GM12878 (cell line): ENCODE results near the gene KRTAP9-4. TPM values are rescaled to one million over a fixed set of nuclear protein-coding genes. Genes with fewer than 3 reads are reported as not detected.

Experiments used
- ATAC-seq: fragments of 200-7000 bp; cut with Tn5 transposase; 3 replicates; pipeline ENCODE4 v1.9.1; 2020; ENCODE audit warnings: mild to moderate bottlenecking, moderate library complexity
- BruUV-seq: library from RNA; stranded (reverse); fragments of 400-500 nt; replicated peaks from 2 replicates; lab custom pipeline; 2021; lab: Mats Ljungman, UMichigan
- CTCF ChIA-PET: fragments of 300-600 bp; sonication (Branson Sonifier 250); formaldehyde crosslinking; extraction: SDS; loops from one replicate; lab custom pipeline; 2021; ENCODE audit warnings: inconsistent platforms; lab: Yijun Ruan, JAX
- POLR2A ChIA-PET: fragments of 350-600 bp; formaldehyde crosslinking; extraction: SDS; loops from one replicate; lab custom pipeline; 2021; ENCODE audit warnings: inconsistent platforms; lab: Charles Lee
- RAD21 ChIA-PET: fragments of 300-600 bp; sonication (Branson Sonifier 250); formaldehyde crosslinking; loops from one replicate; lab custom pipeline; 2023; ENCODE audit warnings: antibody characterized with exemption; ENCODE audit not compliant: unreplicated experiment; lab: Charles Lee
- SMC1A ChIA-PET: fragments of 300-600 bp; sonication (Branson Sonifier 250); formaldehyde crosslinking; loops from one replicate; lab custom pipeline; 2023; ENCODE audit not compliant: unreplicated experiment, uncharacterized antibody; lab: Charles Lee
- DNase-seq: peaks from one replicate; pipeline ENCODE4 v3.0.0-alpha.2; 2011; ENCODE audit warnings: low read depth, low spot score
- FAIRE-seq: peaks from 3 replicates; lab custom pipeline; 2011; peaks lifted over from hg19 to GRCh38; lab: Jason Lieb, UNC
- H2AFZ ChIP-seq: 2 replicates; pipeline ENCODE4 v1.6.0; 2011; ENCODE audit warnings: low read depth, low read length, control low read depth; ENCODE audit not compliant: control insufficient read depth
- H3K27ac ChIP-seq: 2 replicates; pipeline ENCODE4 v1.5.1; 2011; ENCODE audit warnings: control low read depth; ENCODE audit not compliant: control insufficient read depth, insufficient read depth
- H3K27me3 ChIP-seq, 2 experiments: replicated peaks in 1 of 2; 2 replicates each; pipeline versions ENCODE4 v1.6.0 to v1.6.1; 2011; ENCODE audit warnings: low read length in 1 of 2; ENCODE audit not compliant: control insufficient read depth in 2 of 2, insufficient read depth in 2 of 2
- H3K36me3 ChIP-seq, 2 experiments: 2 replicates each; pipeline ENCODE4 v1.5.1; 2011; ENCODE audit warnings: low read length in 1 of 2; ENCODE audit not compliant: control insufficient read depth in 2 of 2, insufficient read depth in 2 of 2
- H3K4me1 ChIP-seq: 2 replicates; pipeline ENCODE4 v1.6.1; 2011; ENCODE audit warnings: mild to moderate bottlenecking, low read length, moderate library complexity, mixed read lengths; ENCODE audit not compliant: control insufficient read depth, insufficient read depth
- H3K4me2 ChIP-seq: 2 replicates; pipeline ENCODE4 v1.6.0; 2011; ENCODE audit warnings: control low read depth; ENCODE audit not compliant: control insufficient read depth, insufficient read depth
- H3K4me3 ChIP-seq: fragments of 200-600 bp; sonication (generic); 2 replicates; pipeline ENCODE4 v1.5.1; 2016
- H3K79me2 ChIP-seq: 2 replicates; pipeline ENCODE4 v1.6.0; 2011; ENCODE audit warnings: low read length; ENCODE audit not compliant: control insufficient read depth, insufficient read depth
- H3K9ac ChIP-seq: 2 replicates; pipeline ENCODE4 v1.8.0; 2011; ENCODE audit warnings: low read length, control low read depth, mixed read lengths; ENCODE audit not compliant: control insufficient read depth, insufficient read depth
- H3K9me3 ChIP-seq: replicated peaks from 3 replicates; pipeline ENCODE4 v1.5.1; 2011; ENCODE audit warnings: mild to moderate bottlenecking, low read length; ENCODE audit not compliant: control insufficient read depth, insufficient read depth
- H4K20me1 ChIP-seq: 2 replicates; pipeline ENCODE4 v1.6.0; 2011; ENCODE audit not compliant: control insufficient read depth, insufficient read depth
- ATF7 ChIP-seq: fragments of 450-650 bp; IDR thresholded peaks from 2 replicates; pipeline ENCODE4 v1.6.1; 2016; ENCODE audit warnings: low read depth, mild to moderate bottlenecking
- BCL11A ChIP-seq: IDR thresholded peaks from 2 replicates; pipeline ENCODE4 v1.6.1; 2011; ENCODE audit warnings: low read depth, low read length
- CBX5 ChIP-seq: sonication (generic); IDR thresholded peaks from 2 replicates; pipeline ENCODE4 v1.6.1; 2016; ENCODE audit warnings: low read depth, moderate library complexity, mild to moderate bottlenecking, inconsistent platforms
- CEBPB ChIP-seq, 2 experiments: fragments of 150-350 bp in 1 of 2; IDR thresholded peaks; 2 replicates each; pipeline ENCODE4 v1.6.1; 2012 to 2014; ENCODE audit warnings: low read depth in 2 of 2, low read length in 2 of 2, borderline replicate concordance in 1 of 2, inconsistent platforms in 1 of 2
- EP300 ChIP-seq, 2 experiments: fragments of 150-350 bp in 1 of 2; IDR thresholded peaks; 2 replicates each; pipeline ENCODE4 v1.6.1; 2011 to 2012; ENCODE audit warnings: low read depth in 2 of 2, low read length in 2 of 2, borderline replicate concordance in 1 of 2, improper control_type of control experiment in 1 of 2, inconsistent platforms in 1 of 2; ENCODE audit not compliant: control insufficient read depth in 1 of 2
- ESRRA ChIP-seq: IDR thresholded peaks from 2 replicates; pipeline ENCODE4 v1.6.1; 2012; ENCODE audit warnings: mild to moderate bottlenecking, low read length, improper control_type of control experiment
- IKZF1 ChIP-seq: fragments of 450-650 bp; conservative IDR thresholded peaks from 2 replicates; pipeline ENCODE4 v1.6.1; 2017; ENCODE audit warnings: antibody characterized with exemption, mild to moderate bottlenecking
- JUNB ChIP-seq: IDR thresholded peaks from 2 replicates; pipeline ENCODE4 v1.6.1; 2016; ENCODE audit warnings: antibody characterized with exemption, mild to moderate bottlenecking
- KLF5 ChIP-seq: fragments of 450-650 bp; IDR thresholded peaks from 2 replicates; pipeline ENCODE4 v1.6.1; 2014; ENCODE audit warnings: mild to moderate bottlenecking; ENCODE audit not compliant: partially characterized antibody
- NBN ChIP-seq: fragments of 450-650 bp; IDR thresholded peaks from 2 replicates; pipeline ENCODE4 v1.6.1; 2016
- POLR2AphosphoS2 ChIP-seq: IDR thresholded peaks from 2 replicates; pipeline ENCODE4 v1.6.1; 2011; ENCODE audit warnings: low read depth, mild to moderate bottlenecking, low read length, improper control_type of control experiment, moderate library complexity
- POU2F2 ChIP-seq: IDR thresholded peaks from 3 replicates; pipeline ENCODE4 v1.6.1; 2011; ENCODE audit warnings: low read depth, mild to moderate bottlenecking, low read length, borderline replicate concordance
- RUNX3 ChIP-seq: IDR thresholded peaks from 2 replicates; pipeline ENCODE4 v1.6.1; 2012; ENCODE audit warnings: low read length, inconsistent platforms
- YBX1 ChIP-seq: fragments of 450-650 bp; IDR thresholded peaks from 2 replicates; pipeline ENCODE4 v1.6.1; 2016; ENCODE audit warnings: antibody characterized with exemption
- ZNF274 ChIP-seq: IDR thresholded peaks from one replicate; pipeline ENCODE4 v1.8.0; 2011; ENCODE audit not compliant: insufficient read length, insufficient read depth
- WGBS: methylation state at CpG from one replicate; pipeline ENCODE4 v1.1.6; 2016; ENCODE audit warnings: low lambda C conversion rate; ENCODE audit not compliant: insufficient replicate concordance, insufficient coverage; ENCODE audit errors: missing lambda C conversion rate; 5-methylcytosine and 5-hydroxymethylcytosine counted together
- in situ Hi-C: fragments of 300-500 bp; cut with MboI; formaldehyde crosslinking; loops from 9 replicates; pipeline ENCODE4 v1.14.3; 2018; ENCODE audit warnings: mixed read lengths
- intact Hi-C: fragments of 100-400 bp; cut with micrococcal nuclease; formaldehyde crosslinking; loops from one replicate; pipeline ENCODE4 v1.14.2; 2022; ENCODE audit not compliant: unreplicated experiment
- polyA plus RNA-seq, 11 experiments: library from polyadenylated mRNA; depleted of rRNA in 4 of 11; unstranded in 6 of 11; stranded (reverse) in 5 of 11; fragments of >200 nt; fragmentation: Nextera tagmentation in 4 of 11; fragmentation: Illumina TruSeq in 1 of 11; extraction: Ambion mirVana in 4 of 11; extraction: Trizol in 1 of 11; gene quantifications; 1 replicate in 1 of 11; 2 replicates in 10 of 11; pipeline versions ENCODE4 v1.2.1 to v1.2.3, GENCODE V29; 2011 to 2016; ENCODE audit warnings: inconsistent platforms in 2 of 11, missing spikeins in 2 of 11, low read depth in 1 of 11
- total RNA-seq, 4 experiments: library from RNA; depleted of rRNA in 3 of 4; stranded (reverse); fragments of >200 nt in 3 of 4; fragmentation: Illumina TruSeq in 1 of 4; extraction: Trizol in 1 of 4; gene quantifications; 2 replicates each; pipeline versions ENCODE4 v1.2.1 to v1.2.3, GENCODE V29; 2013 to 2021

The KRTAP9-4 gene
- total and polyA plus RNA-seq, 10 of the 15 experiments (the other 5 are each of a cell fraction or from before 2014, with no cell fraction given), result not detected

GRCh38 chr17:41215681-41216080, 33.8 kb upstream of the KRTAP9-4 start:
- no peak for FAIRE-seq
- ChIA-PET CTCF (no interaction called here), RAD21 (no interaction called here)
- intact Hi-C loops, result no loop called here
- H3K9ac ChIP-seq, result no peak overlapping the region
- BruUV-seq, result no TSS peak
- no peak overlapping the region for H3K4me2 ChIP-seq
- H2AFZ ChIP-seq, result no peak overlapping the region
- no peak for ATAC-seq
- TF ChIP-seq JUNB (no peak), RUNX3 (no peak), POU2F2 (no peak), YBX1 (no peak), NBN (no peak), ATF7 (no peak), IKZF1 (no peak), BCL11A (no peak), KLF5 (no peak), ZNF274 (no peak), POLR2AphosphoS2 (no peak), CBX5 (no peak), ESRRA (no peak), EP300 (IDR thresholded peaks at IDR 0.05; ENCODE audit: borderline replicate concordance in 1 of 2, control insufficient read depth in 1 of 2, low read depth in 2 of 2, low read length in 2 of 2) (no peak), CEBPB (IDR thresholded peaks at IDR 0.05; ENCODE audit: borderline replicate concordance in 1 of 2, low read depth in 2 of 2, low read length in 2 of 2) (no peak)
- TF ChIP-seq, all 136 proteins: peak for 0
- no peak for DNase-seq
- H3K36me3 ChIP-seq, result no peaks in the 10 kb centered on the region
- SMC1A ChIA-PET, result no interaction called here
- no peaks in the 10 kb centered on the region for H3K79me2 ChIP-seq
- no peaks in the 10 kb centered on the region for H3K9me3 ChIP-seq
- POLR2A ChIA-PET, result interaction anchor here (0.5 kb wide), 1 partner anchor 14 kb away, joined by 3 read pairs; no protein-coding TSS in a partner anchor
- H3K27ac ChIP-seq, result no peak overlapping the region
- no peaks in the 10 kb centered on the region for H3K4me1 ChIP-seq
- H4K20me1 ChIP-seq, result no peaks in the 10 kb centered on the region
- in situ Hi-C loops, result no loop called here
- no peaks in the 10 kb centered on the region; a peak in 1 of 4 replicates for H3K27me3 ChIP-seq
- no peak overlapping the region for H3K4me3 ChIP-seq
- 0% methylated on average over 1 of the region's 1 CpG for WGBS
